Fibroblast of lung (primary cell): Measurements from ENCODE around the gene OR5H14. TPM values are rescaled to one million over a fixed set of nuclear protein-coding genes. Genes with fewer than 3 reads are reported as not detected.

Source experiments
- DNase-seq, 2 donors: peaks; one replicate each; pipeline versions ENCODE4 v3.0.0 to v3.0.0-alpha.2; 2010; ENCODE audit warnings: low read depth in 2 of 2
- H2AFZ ChIP-seq: 2 replicates; pipeline ENCODE4 v1.5.1; 2012; ENCODE audit warnings: low read length, control low read depth, inconsistent platforms
- H3K27ac ChIP-seq: 2 replicates; pipeline ENCODE4 v1.5.1; 2011; ENCODE audit warnings: low read length, control low read depth; ENCODE audit not compliant: insufficient read depth
- H3K27me3 ChIP-seq: 2 replicates; pipeline ENCODE4 v1.5.1; 2011; ENCODE audit warnings: mild to moderate bottlenecking, low read length; ENCODE audit not compliant: control insufficient read depth, insufficient read depth
- H3K36me3 ChIP-seq: 2 replicates; pipeline ENCODE4 v1.5.1; 2011; ENCODE audit warnings: low read length; ENCODE audit not compliant: control insufficient read depth, insufficient read depth
- H3K4me1 ChIP-seq: 2 replicates; pipeline ENCODE4 v1.5.1; 2011; ENCODE audit warnings: low read length; ENCODE audit not compliant: control insufficient read depth, insufficient read depth; ENCODE audit errors: extremely low read depth
- H3K4me2 ChIP-seq: 2 replicates; pipeline ENCODE4 v1.5.1; 2011; ENCODE audit warnings: low read length, control low read depth; ENCODE audit not compliant: insufficient read depth; ENCODE audit errors: extremely low read depth
- H3K4me3 ChIP-seq, 4 experiments: fragments of 200-600 bp in 1 of 4; sonication (generic) in 1 of 4; replicated peaks in 1 of 4; 2 replicates each; pipeline ENCODE4 v1.5.1; 2011 to 2016; ENCODE audit warnings: low read length in 4 of 4, low read depth in 3 of 4, mild to moderate bottlenecking in 3 of 4, control low read depth in 2 of 4, inconsistent platforms in 1 of 4, mixed read lengths in 1 of 4; ENCODE audit not compliant: insufficient read depth in 1 of 4; ENCODE audit errors: control extremely low read depth in 1 of 4
- H3K79me2 ChIP-seq: 2 replicates; pipeline ENCODE4 v1.5.1; 2012; ENCODE audit warnings: mild to moderate bottlenecking, low read length, inconsistent platforms; ENCODE audit not compliant: control insufficient read depth, insufficient read depth
- H3K9ac ChIP-seq: 2 replicates; pipeline ENCODE4 v1.5.1; 2011; ENCODE audit warnings: mild to moderate bottlenecking, low read length, control low read depth; ENCODE audit not compliant: insufficient read depth
- H3K9me3 ChIP-seq: 2 replicates; pipeline ENCODE4 v1.5.1; 2012; ENCODE audit warnings: low read depth, low read length; ENCODE audit not compliant: control insufficient read depth, insufficient read depth
- H4K20me1 ChIP-seq: 2 replicates; pipeline ENCODE4 v1.5.1; 2011; ENCODE audit warnings: low read length; ENCODE audit not compliant: control insufficient read depth, insufficient read depth; ENCODE audit errors: extremely low read depth
- EZH2 ChIP-seq: IDR thresholded peaks from 2 replicates; pipeline ENCODE4 v1.5.1; 2012; ENCODE audit warnings: low read length, control low read depth, mild to moderate bottlenecking; ENCODE audit errors: missing control alignments
- polyA plus RNA-seq, 2 donors: library from polyadenylated mRNA; depleted of rRNA in 1 of 2; stranded (reverse) in 1 of 2; unstranded in 1 of 2; fragments of >200 nt; gene quantifications; 2 replicates each; pipeline ENCODE4 v1.2.1, GENCODE V29; 2011 to 2012; ENCODE audit warnings: missing spikeins in 1 of 2
- total RNA-seq: library from RNA; depleted of rRNA; stranded (reverse); fragments of >200 nt; gene quantifications from 2 replicates; pipeline ENCODE4 v1.2.1, GENCODE V29; 2014
- TF ChIP-seq, protein P1 (sequence below), 2 donors: IDR thresholded peaks in 1 of 2; conservative IDR thresholded peaks in 1 of 2; 1 replicate in 1 of 2; 2 replicates in 1 of 2; pipeline ENCODE4 v1.5.1; 2011 to 2012; ENCODE audit warnings: low read length in 2 of 2, control low read depth in 1 of 2, inconsistent platforms in 1 of 2, low read depth in 1 of 2, mild to moderate bottlenecking in 1 of 2

The OR5H14 gene
- total and polyA plus RNA-seq, 2 donors (not counting 1 experiment from before 2014, with no cell fraction given): not detected

DNA sequence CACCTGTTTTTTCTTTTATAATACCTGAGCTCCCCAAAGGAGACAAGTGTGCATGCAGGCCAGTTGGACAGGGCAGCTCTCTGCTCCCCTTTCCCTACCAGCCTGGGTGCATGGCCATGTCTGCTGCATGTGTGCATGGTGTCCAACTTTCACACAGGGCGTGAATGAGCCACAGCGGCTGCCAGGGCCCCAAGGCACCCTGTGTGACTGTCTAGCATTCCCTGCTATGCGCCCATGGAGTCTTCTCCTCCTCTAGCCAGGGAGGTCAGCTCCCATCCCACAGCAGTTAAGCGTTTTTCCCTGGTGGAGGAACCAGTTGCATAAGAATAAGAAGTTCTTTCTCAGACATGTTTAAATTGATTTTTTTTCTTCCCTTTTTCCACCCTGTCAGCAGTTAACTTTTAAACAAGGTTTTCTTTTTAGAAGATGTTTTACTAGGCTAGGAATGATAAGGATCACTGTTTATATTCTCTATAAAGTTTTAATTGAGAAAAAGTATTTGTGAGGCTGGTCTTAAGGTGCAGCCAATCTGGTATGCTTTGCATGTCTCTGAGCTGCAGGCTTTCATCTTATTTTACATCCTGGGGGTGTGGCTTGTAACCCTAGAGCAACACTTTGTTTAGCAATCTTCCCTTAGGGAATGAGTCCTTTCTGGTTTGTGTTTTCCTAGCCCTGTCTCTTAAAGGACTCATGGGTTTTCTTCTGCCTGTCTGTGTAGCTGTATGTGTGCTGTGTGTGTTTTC lies 37.3 kb upstream of the OR5H14 start:
- H3K4me2 ChIP-seq: no peak overlapping the region
- H3K27ac ChIP-seq: no peak overlapping the region
- H3K27me3 ChIP-seq: no peaks in the 10 kb centered on the region
- no peaks in the 10 kb centered on the region for H3K36me3 ChIP-seq
- no peak overlapping the region for H3K9ac ChIP-seq
- TF ChIP-seq, protein P1, sequence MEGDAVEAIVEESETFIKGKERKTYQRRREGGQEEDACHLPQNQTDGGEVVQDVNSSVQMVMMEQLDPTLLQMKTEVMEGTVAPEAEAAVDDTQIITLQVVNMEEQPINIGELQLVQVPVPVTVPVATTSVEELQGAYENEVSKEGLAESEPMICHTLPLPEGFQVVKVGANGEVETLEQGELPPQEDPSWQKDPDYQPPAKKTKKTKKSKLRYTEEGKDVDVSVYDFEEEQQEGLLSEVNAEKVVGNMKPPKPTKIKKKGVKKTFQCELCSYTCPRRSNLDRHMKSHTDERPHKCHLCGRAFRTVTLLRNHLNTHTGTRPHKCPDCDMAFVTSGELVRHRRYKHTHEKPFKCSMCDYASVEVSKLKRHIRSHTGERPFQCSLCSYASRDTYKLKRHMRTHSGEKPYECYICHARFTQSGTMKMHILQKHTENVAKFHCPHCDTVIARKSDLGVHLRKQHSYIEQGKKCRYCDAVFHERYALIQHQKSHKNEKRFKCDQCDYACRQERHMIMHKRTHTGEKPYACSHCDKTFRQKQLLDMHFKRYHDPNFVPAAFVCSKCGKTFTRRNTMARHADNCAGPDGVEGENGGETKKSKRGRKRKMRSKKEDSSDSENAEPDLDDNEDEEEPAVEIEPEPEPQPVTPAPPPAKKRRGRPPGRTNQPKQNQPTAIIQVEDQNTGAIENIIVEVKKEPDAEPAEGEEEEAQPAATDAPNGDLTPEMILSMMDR (conservative IDR thresholded peaks at IDR 0.05 in 1 of 2, IDR thresholded peaks at IDR 0.05 in 1 of 2; ENCODE audit: low read depth in 1 of 2, low read length in 2 of 2): no peak
- TF ChIP-seq EZH2: no peak
- no peak overlapping the region for H2AFZ ChIP-seq
- no peaks in the 10 kb centered on the region for H3K4me1 ChIP-seq
- no peaks in the 10 kb centered on the region for H3K9me3 ChIP-seq
- no peak overlapping the region for H3K4me3 ChIP-seq
- H3K79me2 ChIP-seq: no peaks in the 10 kb centered on the region
- no peak for DNase-seq
- no peaks in the 10 kb centered on the region for H4K20me1 ChIP-seq

DNA sequence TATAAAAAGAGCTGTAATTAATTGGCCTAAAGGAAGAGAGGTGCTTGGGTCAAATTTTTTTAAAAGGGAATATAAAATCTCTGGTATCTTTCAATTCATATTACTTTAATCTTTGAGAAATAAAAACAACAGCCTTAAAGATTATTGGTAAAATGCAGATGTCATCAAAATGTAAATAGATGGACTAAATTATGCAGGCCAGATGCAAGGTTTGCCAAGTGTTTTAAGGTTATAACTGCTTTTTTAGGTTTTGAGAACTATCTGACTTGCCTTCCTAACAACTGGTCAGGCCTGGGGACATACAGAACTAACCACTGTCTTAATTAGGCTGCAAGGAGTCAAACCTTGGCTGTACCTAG lies 36.8 kb upstream of the OR5H14 start:
- Histone ChIP-seq H3K4me3 (no peak overlapping the region), H2AFZ (no peak overlapping the region), H3K9me3 (no peaks in the 10 kb centered on the region), H3K79me2 (no peaks in the 10 kb centered on the region), H3K27ac (no peak overlapping the region), H3K36me3 (no peaks in the 10 kb centered on the region), H3K9ac (no peak overlapping the region), H3K4me1 (no peaks in the 10 kb centered on the region), H3K27me3 (no peaks in the 10 kb centered on the region), H4K20me1 (no peaks in the 10 kb centered on the region), H3K4me2 (no peak overlapping the region)
- DNase-seq: no peak
- TF ChIP-seq, protein P1 (conservative IDR thresholded peaks at IDR 0.05 in 1 of 2, IDR thresholded peaks at IDR 0.05 in 1 of 2; ENCODE audit: low read depth in 1 of 2, low read length in 2 of 2): no peak
- no peak for TF ChIP-seq EZH2

DNA sequence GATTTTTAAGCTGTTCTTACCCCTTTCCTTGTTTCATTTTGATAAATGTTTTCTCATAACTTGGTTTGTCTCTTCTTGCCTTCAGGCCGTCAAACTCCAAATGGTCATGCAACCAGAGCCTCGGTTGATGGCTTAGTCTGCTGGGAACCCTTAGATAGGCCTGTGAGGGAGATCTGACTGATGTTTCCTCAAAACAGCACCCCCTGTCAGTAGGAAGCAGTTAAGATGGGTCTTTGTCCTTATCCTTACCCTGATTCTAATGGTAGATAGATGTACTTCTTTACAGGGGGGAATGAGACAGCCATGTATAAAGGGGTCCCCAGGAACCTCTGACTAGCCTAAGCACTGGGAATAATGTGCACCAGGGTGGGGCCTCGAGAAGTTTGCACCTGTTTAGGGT lies 33.0 kb upstream of the OR5H14 start:
- Histone ChIP-seq H3K9me3 (no peaks in the 10 kb centered on the region), H3K27me3 (no peaks in the 10 kb centered on the region), H4K20me1 (no peaks in the 10 kb centered on the region), H3K4me2 (no peak overlapping the region), H3K4me3 (no peak overlapping the region), H3K4me1 (no peaks in the 10 kb centered on the region), H3K79me2 (no peaks in the 10 kb centered on the region), H3K27ac (no peak overlapping the region), H2AFZ (no peak overlapping the region), H3K36me3 (no peaks in the 10 kb centered on the region), H3K9ac (no peak overlapping the region)
- no peak for DNase-seq
- no peak for TF ChIP-seq EZH2
- TF ChIP-seq, protein P1 (conservative IDR thresholded peaks at IDR 0.05 in 1 of 2, IDR thresholded peaks at IDR 0.05 in 1 of 2; ENCODE audit: low read depth in 1 of 2, low read length in 2 of 2): no peak
